Stimulated activated CD4-positive, alpha-beta T cell treated with anti-CD3 and anti-CD28 coated beads, TNF-alpha, amount 100 ng/mL, for 4 hours (primary cell): ENCODE results near the gene DUSP1.

Experiments
- DNase-seq, 3 experiments: peaks; one replicate each; pipeline ENCODE4 v3.0.0-alpha.2; 2020; ENCODE audit warnings: low read depth in 3 of 3

Gene DUSP1

DNA sequence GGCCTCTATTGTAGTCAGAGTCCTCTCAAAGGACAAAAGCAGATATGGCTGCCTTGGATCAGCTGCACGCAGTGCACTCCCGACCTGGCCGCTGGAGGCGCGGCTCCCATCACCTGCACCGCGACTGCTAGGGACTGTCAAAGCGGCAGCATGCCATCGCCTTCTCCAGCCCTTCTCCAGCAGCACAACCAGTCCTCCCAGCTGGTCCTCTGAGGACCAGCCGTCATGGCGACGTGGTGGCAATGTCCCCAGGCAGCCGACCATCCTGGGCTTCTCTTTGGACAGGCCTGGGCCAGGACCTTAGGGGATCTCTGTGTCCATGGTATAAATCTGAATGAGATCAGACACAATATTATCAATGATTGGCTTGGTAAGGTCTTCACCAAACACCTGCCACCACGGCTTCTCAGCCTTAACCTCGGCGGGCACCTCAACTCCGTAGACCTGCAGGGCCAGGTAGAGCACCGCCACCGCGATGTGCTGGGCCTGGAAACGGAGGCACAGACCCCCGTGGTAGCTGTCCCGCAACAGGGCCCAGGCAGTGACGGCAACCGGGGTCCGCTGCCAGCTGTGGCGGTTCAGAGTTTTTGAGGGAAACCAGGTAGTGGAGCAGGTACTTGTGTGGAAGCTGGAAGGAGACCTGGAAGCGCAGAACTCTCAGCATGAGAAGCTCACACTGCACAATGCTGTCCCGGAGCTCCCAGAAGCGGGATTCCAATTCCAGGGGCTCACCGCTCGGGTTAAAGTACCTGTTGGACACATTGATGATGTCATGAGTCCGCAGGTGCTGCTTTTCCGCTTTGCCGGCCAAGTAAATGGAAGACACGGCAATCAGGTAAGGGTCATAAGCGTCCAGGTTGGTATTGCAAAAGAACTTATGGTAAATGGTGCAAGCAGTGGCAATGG is 8.5 kb downstream of the DUSP1 start:
- DNase-seq: no peak

GRCh38 chr5:172760959-172761358 is 10.0 kb downstream of the DUSP1 start:
- DNase-seq: no peak

DNA sequence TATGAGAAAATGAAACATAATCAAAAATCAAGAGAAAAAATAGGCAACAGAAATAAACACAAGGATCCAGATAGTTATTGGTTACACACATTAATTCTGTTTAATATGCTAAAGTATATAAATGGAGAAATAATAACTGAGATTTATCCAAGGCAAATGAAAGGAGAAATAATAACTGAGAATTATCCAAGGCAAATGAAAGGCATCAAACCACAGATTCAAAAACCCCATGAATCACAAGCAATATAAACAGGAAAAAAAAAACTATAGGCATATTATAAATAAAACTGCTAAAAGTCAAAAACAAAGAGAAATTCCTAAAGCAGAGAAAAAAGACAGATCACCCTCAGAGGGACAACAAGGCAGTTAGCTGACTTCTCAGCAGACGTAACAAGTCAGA is 10.9 kb downstream of the DUSP1 start:
- DNase-seq: no peak

DNA sequence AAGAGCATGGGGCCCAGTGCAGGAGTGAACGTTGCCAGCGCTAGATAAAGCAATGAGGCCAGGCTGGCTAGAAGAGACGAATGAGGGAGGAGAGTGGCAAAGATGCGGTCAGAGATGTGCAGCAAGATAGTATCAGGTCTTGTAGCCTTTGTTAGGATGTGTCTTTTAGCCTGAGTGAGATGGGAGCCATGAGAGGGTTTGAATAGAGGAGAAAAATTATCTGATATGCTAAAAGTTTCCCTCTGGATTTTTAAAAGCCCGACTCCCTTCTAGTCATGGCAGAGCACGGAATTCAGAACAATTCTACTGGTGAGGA is 12.2 kb downstream of the DUSP1 start:
- no peak for DNase-seq

DNA sequence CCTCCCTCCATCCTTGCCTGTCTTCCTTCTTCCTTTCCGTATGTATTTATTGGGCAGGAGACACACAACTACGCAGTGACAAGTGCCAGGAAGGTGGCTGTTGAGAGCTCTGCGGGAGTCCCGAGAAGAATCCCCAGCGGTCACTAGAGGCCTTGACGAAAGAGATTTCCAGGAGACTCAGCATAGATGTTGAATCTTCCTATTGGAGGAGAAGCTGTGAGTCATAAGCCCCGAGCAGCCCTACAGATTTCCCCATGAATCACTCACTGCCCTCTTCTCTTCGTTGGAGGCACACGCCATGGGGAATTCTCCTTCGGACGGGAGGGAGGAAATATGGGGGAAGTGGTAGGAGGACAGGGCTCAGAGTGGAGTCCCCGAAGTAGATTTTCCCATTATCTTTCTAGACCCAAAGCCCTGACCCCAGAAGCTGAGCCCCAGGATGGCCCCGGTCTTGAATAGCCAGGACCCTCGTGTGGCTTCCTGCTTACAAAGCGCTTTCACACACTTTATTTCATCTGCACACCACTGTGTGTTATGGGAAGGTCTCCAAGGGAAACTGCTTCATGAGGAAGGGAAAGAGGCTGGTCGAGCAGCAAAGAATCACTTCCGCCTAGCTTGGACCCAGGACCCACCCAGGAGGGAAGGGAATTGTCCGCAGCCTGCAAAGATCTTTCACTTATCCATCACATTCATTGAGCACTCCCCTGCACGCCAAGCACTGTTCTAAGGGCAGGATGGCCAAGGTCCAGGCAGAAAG is 12.7 kb downstream of the DUSP1 start:
- no peak for DNase-seq

DNA sequence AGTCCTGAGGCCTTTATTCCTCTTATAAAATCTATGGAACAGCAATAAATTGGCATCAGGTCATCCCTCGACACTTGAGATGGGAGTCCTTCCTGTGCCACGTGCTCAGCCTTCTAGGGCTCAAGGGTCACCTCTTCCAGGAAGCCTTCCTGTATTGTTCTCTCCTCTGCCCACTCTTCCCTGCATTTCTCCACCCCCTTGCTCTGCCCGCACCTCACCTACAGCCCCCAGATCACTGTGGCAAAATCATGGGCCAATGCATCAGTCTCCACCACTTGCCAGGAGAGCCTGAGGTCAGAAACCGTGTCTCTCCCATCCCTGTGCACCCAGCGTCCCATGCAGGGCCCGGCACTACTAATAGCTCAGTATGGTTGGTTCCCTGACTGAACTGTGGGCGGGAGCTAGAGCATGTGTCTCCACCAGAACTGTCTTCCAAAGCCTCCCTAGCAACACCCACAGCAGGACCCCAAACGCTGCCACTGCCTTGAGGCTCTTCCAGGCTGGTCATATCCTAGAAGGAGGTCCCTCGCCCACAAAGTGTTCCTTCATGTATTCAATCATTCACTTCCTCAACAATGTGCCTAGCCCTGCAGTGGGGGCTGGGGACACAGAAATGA is 13.5 kb downstream of the DUSP1 start:
- no peak for DNase-seq

GRCh38 chr5:172756764-172757393 is 14.1 kb downstream of the DUSP1 start:
- DNase-seq: no peak

DNA sequence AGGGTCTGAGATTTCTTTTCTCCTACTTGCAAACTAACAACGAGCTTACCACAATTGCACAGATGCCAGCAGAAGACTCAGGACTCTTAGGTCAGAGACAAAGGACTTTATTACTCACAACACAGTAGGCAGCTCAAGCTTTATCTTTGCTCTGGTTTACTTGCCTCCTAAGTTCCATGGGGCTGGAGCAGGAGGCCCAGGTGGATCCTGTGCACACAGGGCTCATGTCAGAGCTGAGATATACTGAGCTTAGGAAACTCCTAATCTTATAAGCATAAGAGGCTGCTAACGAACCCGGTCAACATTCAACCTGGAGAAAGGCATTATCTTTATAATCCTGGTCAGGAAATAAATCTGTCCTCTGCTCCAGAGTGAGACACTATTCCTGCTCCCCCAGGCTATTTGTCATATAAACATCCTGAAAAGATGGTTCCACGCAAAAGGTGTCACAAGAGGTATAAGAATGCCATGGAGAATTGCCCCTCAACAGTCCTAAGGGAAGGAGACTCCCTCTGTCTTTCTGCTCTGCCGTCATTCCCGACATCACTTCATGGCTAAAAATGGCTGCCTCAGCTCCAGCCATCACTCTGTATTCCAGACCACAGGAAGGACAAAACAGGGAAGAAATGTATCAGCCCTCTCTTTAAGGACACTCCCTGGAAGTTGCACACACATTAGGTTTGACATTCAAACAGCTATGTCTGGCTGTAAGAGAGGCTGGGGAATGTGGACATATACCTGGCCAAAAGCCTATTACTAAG is 16.2 kb downstream of the DUSP1 start:
- DNase-seq: no peak

GRCh38 chr5:172753101-172753500 is 17.9 kb downstream of the DUSP1 start:
- no peak for DNase-seq

DNA sequence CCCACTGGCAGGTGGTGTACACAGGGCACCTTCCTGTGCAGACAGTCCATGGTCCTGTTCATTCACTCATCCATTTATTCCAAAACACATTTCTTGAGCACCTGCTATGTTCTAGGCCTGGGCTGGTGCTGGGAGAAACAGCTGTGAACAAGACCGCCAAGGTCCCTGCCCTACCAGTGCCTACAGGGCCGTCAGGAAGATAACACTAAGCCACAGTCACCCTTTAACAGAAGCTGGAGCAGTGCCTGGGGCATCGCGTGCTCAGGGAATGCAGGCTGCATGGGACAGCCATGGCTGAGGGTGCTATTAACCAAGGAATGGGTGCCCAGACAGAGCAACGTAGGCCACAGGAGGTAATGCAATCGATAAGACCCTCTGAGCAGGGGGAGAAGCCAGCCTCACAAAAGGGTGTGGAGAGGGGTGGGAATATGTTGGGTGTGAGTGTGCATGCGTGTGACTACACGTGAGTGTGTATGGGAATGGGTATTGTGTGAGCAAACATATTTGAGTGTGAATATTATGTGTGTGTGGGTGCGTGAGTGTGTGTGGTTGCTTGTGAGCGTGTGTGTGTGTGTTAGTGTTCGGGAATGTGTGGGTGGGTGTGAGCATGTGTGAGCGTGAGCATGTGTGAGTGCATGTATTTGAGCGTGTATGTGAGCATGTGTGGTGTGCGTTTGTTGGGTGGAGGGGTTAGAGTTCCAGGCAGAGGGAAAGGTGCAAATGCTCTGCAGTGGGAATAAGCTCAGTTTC is 19.1 kb downstream of the DUSP1 start:
- DNase-seq: no peak

GRCh38 chr5:172749881-172750633 is 20.9 kb downstream of the DUSP1 start:
- DNase-seq: no peak

- no peak for DNase-seq
Observed at GRCh38 chr5:172749076-172749475, 21.9 kb downstream of the DUSP1 start.

GRCh38 chr5:172748341-172748843 is 22.6 kb downstream of the DUSP1 start:
- DNase-seq: no peak

GRCh38 chr5:172747471-172747870 is 23.5 kb downstream of the DUSP1 start:
- no peak for DNase-seq

- DNase-seq: no peak
Observed at GRCh38 chr5:172746725-172747124, 24.3 kb downstream of the DUSP1 start.

- DNase-seq: no peak
Observed at GRCh38 chr5:172745838-172746237, 25.2 kb downstream of the DUSP1 start.

DNA sequence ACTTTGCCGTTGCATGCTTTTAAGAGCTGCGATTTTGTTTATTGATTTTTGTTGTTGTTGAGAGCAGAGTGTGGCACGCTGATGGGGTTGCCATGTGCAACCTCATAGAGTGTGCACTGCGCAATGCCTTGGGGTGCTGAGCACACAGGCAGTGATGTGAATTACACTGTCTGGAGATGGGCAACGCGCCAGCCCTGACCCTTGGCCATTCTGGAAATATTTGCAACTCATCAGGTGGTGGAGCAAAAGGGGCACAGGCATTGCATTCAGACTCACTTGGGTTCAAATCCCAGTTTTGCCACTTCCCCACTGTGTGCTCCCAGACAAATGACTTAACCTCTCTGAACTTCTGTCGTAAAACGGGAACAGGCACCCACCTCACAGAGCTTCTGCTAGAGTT is 25.6 kb downstream of the DUSP1 start:
- DNase-seq: no peak

GRCh38 chr5:172744123-172745104 is 26.6 kb downstream of the DUSP1 start:
- DNase-seq: no peak
